HepG2 (cell line): ENCODE measurements around the gene TUT1.
"Not testable (repeated sequence)": the region's sequence is repeated elsewhere in the genome, so short reads cannot be mapped to it uniquely, and the experiment has no call there.

Source experiments
- NCOR1 ChIP-seq: fragments of 200-600 bp; sonication (generic); IDR thresholded peaks from 2 replicates; pipeline ENCODE4 v1.7.0; 2017; ENCODE audit warnings: antibody characterized with exemption, low read length, borderline replicate concordance
- TF ChIP-seq, protein P1 (sequence below): sonication (generic); formaldehyde crosslinking; IDR thresholded peaks from 2 replicates; pipeline ENCODE4 v1.5.0; 2020; ENCODE audit warnings: mild to moderate bottlenecking, missing genetic modification reagents, moderate library complexity

DNA sequence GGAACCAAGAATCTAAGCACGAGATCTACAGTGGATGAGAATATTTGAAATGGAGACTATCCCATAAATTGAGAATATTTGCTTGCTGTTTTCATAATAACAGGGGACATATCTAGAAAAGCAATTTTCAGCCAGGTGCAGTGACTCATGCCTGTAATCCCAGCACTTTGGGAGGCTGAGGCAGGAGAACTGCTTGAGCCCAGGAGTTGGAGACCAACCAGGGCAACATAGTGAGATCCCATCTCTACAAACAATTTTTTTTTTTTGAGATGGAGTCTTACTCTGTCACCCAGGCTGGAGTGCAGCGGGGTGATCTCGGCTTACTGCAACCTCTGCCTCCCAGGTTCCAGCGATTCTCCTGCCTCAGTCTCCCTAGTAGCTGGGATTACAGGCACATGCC is 9.6 kb downstream of the TUT1 start:
- TF ChIP-seq, protein P1, sequence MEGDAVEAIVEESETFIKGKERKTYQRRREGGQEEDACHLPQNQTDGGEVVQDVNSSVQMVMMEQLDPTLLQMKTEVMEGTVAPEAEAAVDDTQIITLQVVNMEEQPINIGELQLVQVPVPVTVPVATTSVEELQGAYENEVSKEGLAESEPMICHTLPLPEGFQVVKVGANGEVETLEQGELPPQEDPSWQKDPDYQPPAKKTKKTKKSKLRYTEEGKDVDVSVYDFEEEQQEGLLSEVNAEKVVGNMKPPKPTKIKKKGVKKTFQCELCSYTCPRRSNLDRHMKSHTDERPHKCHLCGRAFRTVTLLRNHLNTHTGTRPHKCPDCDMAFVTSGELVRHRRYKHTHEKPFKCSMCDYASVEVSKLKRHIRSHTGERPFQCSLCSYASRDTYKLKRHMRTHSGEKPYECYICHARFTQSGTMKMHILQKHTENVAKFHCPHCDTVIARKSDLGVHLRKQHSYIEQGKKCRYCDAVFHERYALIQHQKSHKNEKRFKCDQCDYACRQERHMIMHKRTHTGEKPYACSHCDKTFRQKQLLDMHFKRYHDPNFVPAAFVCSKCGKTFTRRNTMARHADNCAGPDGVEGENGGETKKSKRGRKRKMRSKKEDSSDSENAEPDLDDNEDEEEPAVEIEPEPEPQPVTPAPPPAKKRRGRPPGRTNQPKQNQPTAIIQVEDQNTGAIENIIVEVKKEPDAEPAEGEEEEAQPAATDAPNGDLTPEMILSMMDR: not testable (repeated sequence)
- not testable (repeated sequence) for TF ChIP-seq NCOR1
